ENCODE measurements around the gene CRY2. TPM values are rescaled to one million over a fixed set of nuclear protein-coding genes. Genes with fewer than 3 reads are reported as not detected.

The CRY2 gene
- total and polyA plus RNA-seq, 7 experiments from 2014 or later, result 26.9 to 202 (median 66.0) TPM

GRCh38 chr11:45856044-45856468 is 8.8 kb downstream of the CRY2 start:
- H3K27me3 ChIP-seq (ENCODE audit: control insufficient read depth in 2 of 2, insufficient read depth in 2 of 2, low read length in 2 of 2), result no peaks in the 10 kb centered on the region
- no peak for DNase-seq
- Mint-ChIP-seq H3K27ac (no peak overlapping the region), H3K27me3 (no peaks in the 10 kb centered on the region), H3K4me3 (no peak overlapping the region), H3K36me3 (peaks cover 4 to 42% (median 18%) of the 10 kb centered on the region in 5 donors), H3K4me1 (peaks cover 6 to 30% (median 27%) of the 10 kb centered on the region in 7 donors), H3K9me3 (no peaks in the 10 kb centered on the region)
- no peaks in the 10 kb centered on the region for H3K4me1 ChIP-seq (ENCODE audit: control insufficient read depth in 2 of 2, insufficient read depth in 2 of 2, low read length in 2 of 2)
- no peak overlapping the region for H3K4me3 ChIP-seq (ENCODE audit: low read length)
- no peak overlapping the region for H3K27ac ChIP-seq (ENCODE audit: low read depth, low read length)
- intact Hi-C loops (cut with micrococcal nuclease), result no loop called here
- H3K36me3 ChIP-seq (ENCODE audit: control insufficient read depth in 2 of 3, insufficient read depth in 3 of 3, low read length in 3 of 3), result peaks cover 20 to 60% (median 24%) of the 10 kb centered on the region in 3 experiments
- ChIA-PET CTCF (no interaction called here), POLR2A (interaction anchor here (0.5 kb wide), 1 partner anchor 497 kb away, joined by 4 read pairs; no protein-coding TSS in a partner anchor)
- H3K9me3 ChIP-seq (ENCODE audit: control insufficient read depth in 2 of 3, low read length in 3 of 3), result no peaks in the 10 kb centered on the region
- ATAC-seq, result no peak

GRCh38 chr11:45857961-45858474 is 10.7 kb downstream of the CRY2 start:
- Mint-ChIP-seq H3K27ac (no peak overlapping the region), H3K36me3 (peaks cover 8 to 59% (median 35%) of the 10 kb centered on the region in 5 donors), H3K4me1 (peaks cover 3 to 16% (median 12%) of the 10 kb centered on the region in 7 donors), H3K4me3 (no peak overlapping the region), H3K9me3 (no peaks in the 10 kb centered on the region), H3K27me3 (no peaks in the 10 kb centered on the region)
- ChIA-PET POLR2A (interaction anchor here (0.6 kb wide), 1 partner anchor 1076 kb away, joined by 3 read pairs; no protein-coding TSS in a partner anchor), CTCF (no interaction called here)
- intact Hi-C loops (cut with micrococcal nuclease), result no loop called here
- Histone ChIP-seq H3K4me3 (ENCODE audit: low read length) (no peak overlapping the region), H3K9me3 (ENCODE audit: control insufficient read depth in 2 of 3, low read length in 3 of 3) (no peaks in the 10 kb centered on the region), H3K4me1 (ENCODE audit: control insufficient read depth in 2 of 2, insufficient read depth in 2 of 2, low read length in 2 of 2) (no peaks in the 10 kb centered on the region), H3K27me3 (ENCODE audit: control insufficient read depth in 2 of 2, insufficient read depth in 2 of 2, low read length in 2 of 2) (no peaks in the 10 kb centered on the region), H3K36me3 (ENCODE audit: control insufficient read depth in 2 of 3, insufficient read depth in 3 of 3, low read length in 3 of 3) (peaks cover 31 to 79% (median 34%) of the 10 kb centered on the region in 3 experiments), H3K27ac (ENCODE audit: low read depth, low read length) (no peak overlapping the region)
- ATAC-seq (peak; percentile 71), DNase-seq (no peak)

- Histone ChIP-seq H3K4me3 (ENCODE audit: low read length) (no peak overlapping the region), H3K36me3 (ENCODE audit: control insufficient read depth in 2 of 3, insufficient read depth in 3 of 3, low read length in 3 of 3) (peaks cover 31 to 88% (median 42%) of the 10 kb centered on the region in 3 experiments), H3K4me1 (ENCODE audit: control insufficient read depth in 2 of 2, insufficient read depth in 2 of 2, low read length in 2 of 2) (no peaks in the 10 kb centered on the region), H3K9me3 (ENCODE audit: control insufficient read depth in 2 of 3, low read length in 3 of 3) (no peaks in the 10 kb centered on the region), H3K27ac (ENCODE audit: low read depth, low read length) (no peak overlapping the region), H3K27me3 (ENCODE audit: control insufficient read depth in 2 of 2, insufficient read depth in 2 of 2, low read length in 2 of 2) (no peaks in the 10 kb centered on the region)
- H3K4me1 Mint-ChIP-seq, result peaks cover 2 to 14% (median 11%) of the 10 kb centered on the region in 7 donors
- H3K4me3 Mint-ChIP-seq, result no peak overlapping the region
- no peaks in the 10 kb centered on the region for H3K27me3 Mint-ChIP-seq
- intact Hi-C loops (cut with micrococcal nuclease), result no loop called here
- ChIA-PET CTCF (no interaction called here), POLR2A (no interaction called here)
- no peaks in the 10 kb centered on the region for H3K9me3 Mint-ChIP-seq
- no peak overlapping the region for H3K27ac Mint-ChIP-seq
- DNase-seq (no peak), ATAC-seq (no peak)
- H3K36me3 Mint-ChIP-seq, result peaks cover 8 to 63% (median 38%) of the 10 kb centered on the region in 5 donors
These were observed 11.6 kb downstream of the CRY2 start for GRCh38 chr11:45858751-45859398.

GRCh38 chr11:45859661-45860140 is 12.4 kb downstream of the CRY2 start:
- no peaks in the 10 kb centered on the region for H3K4me1 ChIP-seq (ENCODE audit: control insufficient read depth in 2 of 2, insufficient read depth in 2 of 2, low read length in 2 of 2)
- POLR2A ChIA-PET, result no interaction called here
- no peak overlapping the region for H3K4me3 ChIP-seq (ENCODE audit: low read length)
- H3K27ac ChIP-seq (ENCODE audit: low read depth, low read length), result no peak overlapping the region
- Mint-ChIP-seq H3K27ac (no peak overlapping the region), H3K36me3 (peaks cover 8 to 64% (median 38%) of the 10 kb centered on the region in 5 donors), H3K4me1 (peaks cover 0 to 14% (median 8%) of the 10 kb centered on the region in 7 donors), H3K9me3 (no peaks in the 10 kb centered on the region), H3K4me3 (no peak overlapping the region), H3K27me3 (no peaks in the 10 kb centered on the region)
- H3K27me3 ChIP-seq (ENCODE audit: control insufficient read depth in 2 of 2, insufficient read depth in 2 of 2, low read length in 2 of 2), result no peaks in the 10 kb centered on the region
- DNase-seq (no peak), ATAC-seq (no peak)
- intact Hi-C loops (cut with micrococcal nuclease), result no loop called here
- no peaks in the 10 kb centered on the region for H3K9me3 ChIP-seq (ENCODE audit: control insufficient read depth in 2 of 3, low read length in 3 of 3)
- H3K36me3 ChIP-seq (ENCODE audit: control insufficient read depth in 2 of 3, insufficient read depth in 3 of 3, low read length in 3 of 3), result peaks cover 31 to 95% (median 45%) of the 10 kb centered on the region in 3 experiments
- CTCF ChIA-PET, result interaction anchor here (0.6 kb wide), 2 partner anchors 38 to 87 kb away, joined by 3 to 4 read pairs; no protein-coding TSS in a partner anchor

- Mint-ChIP-seq H3K9me3 (no peaks in the 10 kb centered on the region), H3K27ac (no peak overlapping the region), H3K4me3 (no peak overlapping the region), H3K36me3 (peaks cover 9 to 69% (median 38%) of the 10 kb centered on the region in 5 donors), H3K4me1 (peaks cover 0 to 15% (median 5%) of the 10 kb centered on the region in 7 donors), H3K27me3 (no peaks in the 10 kb centered on the region)
- Histone ChIP-seq H3K4me3 (ENCODE audit: low read length) (no peak overlapping the region), H3K4me1 (ENCODE audit: control insufficient read depth in 2 of 2, insufficient read depth in 2 of 2, low read length in 2 of 2) (no peaks in the 10 kb centered on the region), H3K36me3 (ENCODE audit: control insufficient read depth in 2 of 3, insufficient read depth in 3 of 3, low read length in 3 of 3) (peaks cover 31 to 90% (median 45%) of the 10 kb centered on the region in 3 experiments), H3K27ac (ENCODE audit: low read depth, low read length) (no peak overlapping the region), H3K9me3 (ENCODE audit: control insufficient read depth in 2 of 3, low read length in 3 of 3) (no peaks in the 10 kb centered on the region), H3K27me3 (ENCODE audit: control insufficient read depth in 2 of 2, insufficient read depth in 2 of 2, low read length in 2 of 2) (no peaks in the 10 kb centered on the region)
- intact Hi-C loops (cut with micrococcal nuclease), result no loop called here
- CTCF ChIA-PET, result interaction anchor here (0.6 kb wide), 1 partner anchor 86 kb away, joined by 3 read pairs; no protein-coding TSS in a partner anchor
- DNase-seq (no peak), ATAC-seq (no peak)
- POLR2A ChIA-PET, result no interaction called here
These were observed 13.1 kb downstream of the CRY2 start for GRCh38 chr11:45860348-45860747.

GRCh38 chr11:45860764-45861510 is 13.7 kb downstream of the CRY2 start:
- ChIA-PET CTCF (no interaction called here), POLR2A (no interaction called here)
- Mint-ChIP-seq H3K27ac (no peak overlapping the region), H3K27me3 (no peaks in the 10 kb centered on the region), H3K9me3 (no peaks in the 10 kb centered on the region), H3K36me3 (peaks cover 15 to 69% (median 41%) of the 10 kb centered on the region in 5 donors), H3K4me3 (no peak overlapping the region), H3K4me1 (peaks cover 0 to 21% (median 4%) of the 10 kb centered on the region in 7 donors)
- ATAC-seq (no peak), DNase-seq (no peak)
- intact Hi-C loops (cut with micrococcal nuclease), result no loop called here
- Histone ChIP-seq H3K36me3 (ENCODE audit: control insufficient read depth in 2 of 3, insufficient read depth in 3 of 3, low read length in 3 of 3) (peaks cover 31 to 90% (median 42%) of the 10 kb centered on the region in 3 experiments), H3K4me1 (ENCODE audit: control insufficient read depth in 2 of 2, insufficient read depth in 2 of 2, low read length in 2 of 2) (no peaks in the 10 kb centered on the region), H3K4me3 (ENCODE audit: low read length) (no peak overlapping the region), H3K27me3 (ENCODE audit: control insufficient read depth in 2 of 2, insufficient read depth in 2 of 2, low read length in 2 of 2) (no peaks in the 10 kb centered on the region), H3K27ac (ENCODE audit: low read depth, low read length) (no peak overlapping the region), H3K9me3 (ENCODE audit: control insufficient read depth in 2 of 3, low read length in 3 of 3) (no peaks in the 10 kb centered on the region)

Measured in naive thymus-derived CD4-positive, alpha-beta T cell (primary cell).